ENCODE data around the gene DEFB126.
"Not testable (repeated sequence)": the region's sequence is repeated elsewhere in the genome, so short reads cannot be mapped to it uniquely, and the experiment has no call there.

The DEFB126 gene, protein sequence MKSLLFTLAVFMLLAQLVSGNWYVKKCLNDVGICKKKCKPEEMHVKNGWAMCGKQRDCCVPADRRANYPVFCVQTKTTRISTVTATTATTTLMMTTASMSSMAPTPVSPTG
- total RNA-seq: 0 reads per million in 2 experiments

DNA sequence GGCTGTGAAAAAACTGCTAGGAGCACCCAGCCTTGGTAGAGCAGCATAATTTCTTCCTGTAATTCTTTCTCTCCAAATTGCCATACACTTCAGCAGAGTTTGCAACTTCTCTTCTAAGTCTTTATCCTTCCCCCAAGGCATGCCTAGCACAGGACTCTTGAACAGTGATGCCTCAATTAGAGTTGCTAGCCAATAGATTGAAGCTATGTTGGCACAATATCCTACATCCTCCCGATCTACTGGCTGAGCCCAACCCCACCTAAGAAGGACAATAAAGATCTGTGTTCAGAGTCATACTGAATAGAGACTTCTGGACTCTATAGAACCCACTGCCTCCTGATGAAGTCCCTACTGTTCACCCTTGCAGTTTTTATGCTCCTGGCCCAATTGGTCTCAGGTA lies at the start of gene DEFB126:
TSS of gene DEFB126 (plus strand) at position 301 of the 400 bp plus-strand sequence. CDS start at position 340, 39 bp downstream.
- DNase-seq (ENCODE audit: low read depth): no peak

DNA sequence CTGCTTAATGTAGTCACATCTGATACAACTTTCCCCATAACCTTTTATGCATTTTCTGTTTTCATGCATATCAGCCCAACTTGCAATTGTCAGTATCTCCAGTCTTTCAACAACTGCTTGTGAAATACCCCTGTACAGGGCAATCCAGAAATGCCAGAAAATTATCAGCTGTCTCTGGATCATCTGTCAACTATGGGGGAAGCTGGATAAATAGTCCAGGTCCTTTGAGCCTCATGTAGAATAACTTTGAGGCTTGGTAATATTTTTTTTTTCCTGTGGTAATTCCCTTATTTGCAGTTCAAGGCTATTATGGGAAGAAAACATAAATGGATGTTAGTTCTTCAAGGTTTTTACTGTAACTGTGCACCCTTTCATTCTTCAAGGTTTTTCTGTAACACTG lies 48.7 kb upstream of the DEFB126 start:
- no peak for DNase-seq (ENCODE audit: low read depth)

DNA sequence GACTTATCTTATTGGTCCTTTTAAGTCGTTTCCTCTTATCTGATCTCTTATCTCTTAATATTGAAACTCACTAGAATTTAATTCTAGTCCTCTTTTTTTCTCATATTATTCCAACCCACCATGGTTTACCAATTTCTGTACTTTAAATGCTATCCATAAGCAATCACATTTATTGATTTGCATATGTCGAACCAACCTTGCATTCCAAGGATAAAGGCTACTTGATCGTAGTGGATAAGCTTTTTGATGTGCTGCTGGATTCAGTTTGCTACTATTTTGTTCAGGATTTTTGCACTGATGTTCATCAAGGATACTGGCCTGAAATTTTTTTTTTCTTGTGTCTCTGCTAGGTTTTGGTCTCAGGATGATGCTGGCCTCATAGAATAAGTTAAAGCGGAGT lies 47.2 kb upstream of the DEFB126 start:
- DNase-seq (ENCODE audit: low read depth): no peak

DNA sequence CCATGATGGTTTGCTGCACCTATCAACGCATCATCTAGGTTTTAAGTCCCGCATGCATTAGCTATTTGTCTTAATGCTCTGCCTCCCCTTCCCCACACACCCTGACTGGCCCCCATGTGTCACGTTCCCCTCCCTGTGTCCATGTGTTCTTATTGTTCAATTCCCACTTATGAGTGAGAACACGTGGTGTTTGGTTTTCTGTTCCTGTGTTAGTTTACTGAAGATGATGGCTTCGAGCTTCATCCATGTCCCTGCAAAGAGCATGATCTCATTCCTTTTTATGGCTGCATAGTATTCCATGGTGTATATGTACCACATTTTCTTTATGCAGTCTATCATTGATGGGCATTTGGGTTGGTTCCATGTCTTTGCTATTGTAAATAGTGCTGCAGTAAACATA lies 44.7 kb upstream of the DEFB126 start:
- DNase-seq (ENCODE audit: low read depth): not testable (repeated sequence)

DNA sequence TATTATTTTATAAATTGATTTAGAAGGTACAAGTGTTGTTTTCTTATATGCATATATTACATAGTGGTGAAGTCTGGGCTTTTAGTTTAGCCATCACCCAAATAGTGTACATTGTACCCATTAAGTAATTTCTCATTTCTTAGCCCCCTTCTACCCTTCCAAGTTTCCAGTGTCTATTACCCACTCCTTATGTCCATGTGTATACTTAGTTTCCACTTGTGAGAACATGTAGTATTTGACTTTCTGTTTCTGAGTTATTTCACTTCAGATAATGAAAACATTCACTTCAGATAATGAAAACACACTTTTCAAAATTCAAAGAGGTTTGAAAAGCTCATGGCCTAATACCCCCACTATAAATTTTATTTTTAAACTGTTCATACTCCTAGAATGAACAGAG lies 40.4 kb upstream of the DEFB126 start:
- DNase-seq (ENCODE audit: low read depth): no peak

DNA sequence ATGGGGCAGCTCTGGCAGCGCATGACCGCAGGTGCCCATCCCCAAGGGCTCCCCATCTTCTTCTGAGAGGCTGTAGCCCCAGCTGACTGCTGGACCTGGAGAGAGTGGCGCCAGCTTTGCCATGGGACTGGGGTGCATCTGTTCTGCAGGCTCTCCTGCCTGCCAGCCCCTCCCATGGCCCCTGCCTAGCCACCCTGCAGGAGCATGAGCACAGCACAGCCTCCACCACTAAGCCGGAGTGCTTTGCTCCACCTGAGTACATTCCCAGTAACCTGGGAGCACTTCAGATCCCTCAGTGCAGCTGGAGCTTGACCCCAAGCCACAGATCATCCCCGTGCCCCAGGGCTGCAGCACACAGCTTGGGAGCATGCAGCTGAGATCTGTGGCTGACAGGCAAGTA lies 38.9 kb upstream of the DEFB126 start:
- DNase-seq (ENCODE audit: low read depth): no peak

DNA sequence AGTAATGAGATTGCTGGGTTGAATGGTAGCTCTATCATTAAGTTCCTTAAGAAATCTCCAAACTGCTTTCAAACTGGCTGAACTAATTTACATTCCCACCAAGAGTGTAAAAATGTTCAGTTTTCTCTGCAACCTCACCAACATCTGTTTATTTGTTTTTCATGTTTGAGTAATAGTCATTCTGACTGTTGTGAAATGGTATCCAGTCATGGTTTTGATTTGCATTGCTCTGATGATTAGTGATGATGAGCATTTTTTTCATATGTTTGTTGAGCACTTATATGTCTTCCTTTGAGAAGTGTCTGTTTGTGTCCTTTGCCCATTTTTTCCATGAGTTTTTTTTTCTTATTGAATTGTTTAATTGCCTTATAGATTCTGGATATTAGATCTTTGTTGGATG lies 30.0 kb upstream of the DEFB126 start:
- no peak for DNase-seq (ENCODE audit: low read depth)

DNA sequence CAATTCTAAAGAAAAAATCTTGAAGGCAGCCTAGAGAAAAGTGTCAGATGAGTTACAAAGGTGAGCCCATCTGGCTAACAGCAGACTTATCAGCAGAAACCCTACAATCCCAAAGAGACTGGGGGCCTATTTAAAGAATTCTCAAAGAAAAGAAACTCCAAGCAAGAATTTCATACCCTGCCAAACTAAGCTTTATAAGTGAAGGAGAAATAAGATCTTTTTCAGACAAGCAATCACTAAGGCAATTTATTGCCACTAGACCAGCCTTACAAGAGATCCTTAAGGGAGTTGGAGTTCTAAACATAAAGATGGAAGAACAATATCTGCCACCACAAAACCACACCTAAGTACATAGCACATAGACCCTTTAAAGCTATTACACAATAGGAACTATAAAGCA lies 24.9 kb upstream of the DEFB126 start:
- DNase-seq (ENCODE audit: low read depth): no peak

DNA sequence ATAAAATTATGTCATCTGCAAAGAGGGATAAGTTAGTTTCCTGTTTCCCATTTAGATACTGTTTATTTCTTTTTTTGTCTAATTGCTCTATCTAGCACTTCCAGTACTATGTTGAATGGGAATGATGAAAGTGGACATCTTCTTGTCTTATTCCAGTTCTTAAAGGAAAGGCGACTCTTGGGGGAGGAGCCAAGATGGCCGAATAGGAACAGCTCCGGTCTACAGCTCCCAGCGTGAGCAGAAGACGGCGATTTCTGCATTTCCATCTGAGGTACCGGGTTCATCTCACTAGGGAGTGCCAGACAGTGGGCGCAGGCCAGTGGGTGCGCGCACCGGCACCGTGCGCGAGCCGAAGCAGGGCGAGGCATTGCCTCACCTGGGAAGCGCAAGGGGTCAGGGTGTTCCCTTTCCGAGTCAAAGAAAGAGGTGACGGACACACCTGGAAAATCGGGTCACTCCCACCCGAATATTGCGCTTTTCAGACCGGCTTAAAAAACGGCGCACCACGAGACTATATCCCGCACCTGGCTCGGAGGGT lies 12.5 kb upstream of the DEFB126 start:
- DNase-seq (ENCODE audit: low read depth): not testable (repeated sequence)

DNA sequence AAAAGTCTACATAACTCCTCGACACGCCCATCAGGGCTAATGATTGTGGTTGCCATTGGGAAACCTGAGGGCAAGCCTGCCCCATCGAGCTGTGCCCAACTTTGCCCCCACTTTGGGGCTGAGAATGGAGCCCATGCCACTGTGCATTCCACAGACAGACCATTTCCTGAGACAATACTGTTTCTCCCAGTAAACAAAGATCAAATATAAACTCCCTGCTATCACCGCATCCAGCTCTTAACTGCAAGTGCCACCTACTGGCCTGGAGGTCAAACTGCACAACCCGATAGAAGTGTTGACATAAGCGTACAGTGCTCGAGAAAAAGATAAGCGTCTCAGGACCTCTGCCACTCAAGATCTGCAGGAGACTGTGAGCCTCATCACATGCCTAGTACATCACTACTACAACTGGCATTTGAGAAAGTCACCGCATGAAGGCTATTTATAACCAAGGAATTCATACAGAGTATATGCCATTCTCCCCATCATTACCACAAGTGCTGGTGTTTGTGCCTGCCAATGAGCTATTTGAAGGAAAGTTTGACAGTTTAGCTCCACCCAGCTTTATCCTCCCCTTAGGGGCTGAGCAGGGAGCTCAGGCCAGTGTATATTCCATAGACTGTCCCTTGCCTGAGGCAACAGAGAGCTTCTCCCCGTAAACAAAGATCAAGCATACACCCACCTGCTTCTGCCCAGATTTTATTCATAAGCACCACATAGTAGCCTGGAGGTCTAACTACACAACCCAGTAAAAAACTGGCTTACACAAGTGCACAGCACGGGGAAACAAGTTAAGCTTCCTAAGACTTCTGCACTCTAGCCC lies 4.5 kb upstream of the DEFB126 start:
- DNase-seq (ENCODE audit: low read depth): no peak

DNA sequence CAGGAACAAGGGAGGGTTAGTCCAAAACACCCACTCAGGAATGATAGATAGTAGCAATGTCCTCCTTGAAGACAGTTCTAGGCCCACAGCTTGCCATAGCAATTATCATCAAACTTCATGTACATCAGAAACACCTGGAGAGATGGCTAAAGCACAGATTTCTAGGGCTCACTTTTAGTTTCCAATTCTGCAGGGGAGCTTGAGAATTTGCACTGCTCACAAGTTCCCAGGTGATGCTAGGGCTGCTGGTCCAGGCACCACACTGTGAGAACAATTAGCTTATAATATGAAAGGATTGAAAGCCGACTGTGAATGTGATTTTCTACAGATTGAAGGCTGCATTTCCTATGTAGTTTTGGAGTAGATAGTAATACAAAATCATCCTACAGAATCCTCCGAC lies 3.5 kb downstream of the DEFB126 start:
- DNase-seq (ENCODE audit: low read depth): no peak

DNA sequence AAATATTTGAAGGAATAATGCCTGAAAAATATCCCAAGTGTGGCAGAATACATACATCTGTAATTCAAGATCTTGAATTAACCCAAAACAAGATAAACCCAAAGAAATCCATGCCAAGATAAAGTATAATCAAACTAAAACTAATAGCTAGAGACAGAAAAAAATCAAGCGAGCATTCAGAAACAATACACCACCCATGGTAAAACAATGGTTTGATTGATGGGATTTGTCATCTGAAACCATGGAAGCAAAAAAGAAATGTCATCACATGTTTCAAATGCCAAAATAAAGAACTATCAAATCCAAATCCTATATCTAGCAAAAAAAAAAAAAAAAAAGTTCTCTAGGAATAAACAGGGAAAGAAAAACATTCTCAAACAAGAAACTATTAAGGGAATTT lies 9.7 kb downstream of the DEFB126 start:
- no peak for DNase-seq (ENCODE audit: low read depth)

DNA sequence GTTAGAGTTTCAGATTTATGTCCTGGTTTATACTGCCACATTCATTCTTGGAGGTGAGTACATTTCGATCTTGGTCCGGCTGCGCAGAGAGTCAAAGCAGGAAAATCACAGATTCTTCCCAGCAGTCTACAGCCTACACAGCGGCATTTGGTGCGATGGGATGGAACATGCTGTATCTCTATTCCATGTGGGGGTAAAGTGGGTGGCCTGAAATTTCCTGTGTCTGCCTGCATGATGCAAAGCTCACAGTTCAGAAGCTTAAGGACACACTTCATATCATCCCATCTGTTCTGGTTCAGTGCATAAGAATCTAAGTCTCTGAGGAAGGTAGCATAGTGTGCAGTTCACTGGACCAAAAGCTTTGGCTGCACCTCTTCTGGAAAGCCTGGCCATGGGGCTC lies 14.8 kb downstream of the DEFB126 start, which contains the start of gene DEFB127:
TSS of gene DEFB127 (plus strand) at position 301 of the 400 bp plus-strand sequence. CDS start at position 392, 91 bp downstream.
- no peak for DNase-seq (ENCODE audit: low read depth)

DNA sequence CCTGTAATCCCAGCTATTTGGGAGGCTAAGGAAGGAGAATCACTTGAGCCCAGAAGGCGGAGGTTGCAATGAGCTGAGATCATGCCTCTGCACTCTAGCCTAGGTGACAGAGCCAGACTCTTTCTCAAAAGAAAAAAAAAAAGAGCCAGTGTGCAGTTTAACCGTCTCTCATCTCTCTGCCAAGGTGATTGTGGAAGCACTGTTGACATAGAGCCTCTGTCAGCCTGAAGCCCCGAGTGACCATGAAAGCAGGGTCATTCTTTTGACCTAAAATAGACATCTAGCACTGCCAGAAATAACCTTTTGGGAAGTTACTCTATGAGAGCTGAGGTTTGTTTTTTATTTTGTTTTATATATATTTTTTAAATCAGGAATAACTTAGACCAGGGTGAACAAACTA lies 22.2 kb downstream of the DEFB126 start:
- no peak for DNase-seq (ENCODE audit: low read depth)

DNA sequence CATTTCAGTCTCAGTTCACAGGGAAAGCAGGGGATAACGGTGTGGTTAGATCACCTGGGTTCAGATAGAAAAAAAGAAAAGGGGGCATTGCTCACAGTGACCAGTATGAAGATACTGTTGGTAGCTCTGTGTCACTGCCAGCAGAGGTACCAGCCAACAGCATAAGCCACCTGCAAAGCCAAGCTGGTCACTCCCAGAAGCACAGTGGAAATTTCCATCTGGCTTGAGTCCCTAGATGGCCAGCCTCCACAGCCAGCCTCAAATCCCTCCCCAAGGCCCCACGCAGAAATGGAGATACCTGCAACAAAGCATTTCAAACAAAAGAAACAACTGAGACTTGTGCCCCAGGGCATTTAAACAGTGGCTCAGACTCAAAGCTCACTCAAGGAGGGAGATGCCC lies 26.5 kb downstream of the DEFB126 start:
- no peak for DNase-seq (ENCODE audit: low read depth)

DNA sequence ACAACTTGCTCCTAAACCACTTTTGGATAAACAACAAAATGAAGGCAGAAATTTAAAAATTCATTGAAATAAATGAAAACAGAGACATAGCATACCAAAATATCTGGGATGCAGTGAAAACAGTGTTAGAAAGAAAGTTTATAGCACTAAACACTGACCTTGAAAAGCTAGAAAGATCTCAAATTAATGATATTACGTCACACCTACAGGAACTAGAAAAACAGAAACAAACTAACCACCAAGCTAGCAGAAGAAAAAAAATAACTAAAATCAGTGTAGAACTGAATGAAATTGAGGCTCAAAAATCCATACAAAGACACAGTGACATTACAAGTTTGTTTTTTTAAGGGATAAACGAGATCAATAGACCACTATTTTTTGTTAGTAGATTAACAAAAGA lies 41.9 kb downstream of the DEFB126 start:
- no peak for DNase-seq (ENCODE audit: low read depth)

DNA sequence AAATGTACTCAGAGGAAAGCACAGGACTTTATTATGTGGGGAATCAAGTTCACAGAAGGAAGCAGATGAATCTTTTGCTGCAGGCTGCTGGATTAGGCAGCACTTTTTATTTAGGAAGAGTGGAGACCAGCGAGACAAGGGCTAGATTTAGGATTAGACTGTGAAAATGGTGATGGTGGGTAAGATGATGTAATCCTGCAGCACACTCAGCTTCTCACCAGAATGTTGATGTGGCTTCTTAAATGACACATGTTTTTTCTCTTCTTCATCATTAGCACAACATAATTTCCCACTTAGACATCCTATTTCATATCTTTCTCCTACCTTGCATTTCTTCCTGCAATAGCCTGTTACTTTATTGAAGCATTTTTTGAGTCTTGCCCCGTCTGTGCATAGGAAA lies 45.3 kb downstream of the DEFB126 start:
- no peak for DNase-seq (ENCODE audit: low read depth)

DNA sequence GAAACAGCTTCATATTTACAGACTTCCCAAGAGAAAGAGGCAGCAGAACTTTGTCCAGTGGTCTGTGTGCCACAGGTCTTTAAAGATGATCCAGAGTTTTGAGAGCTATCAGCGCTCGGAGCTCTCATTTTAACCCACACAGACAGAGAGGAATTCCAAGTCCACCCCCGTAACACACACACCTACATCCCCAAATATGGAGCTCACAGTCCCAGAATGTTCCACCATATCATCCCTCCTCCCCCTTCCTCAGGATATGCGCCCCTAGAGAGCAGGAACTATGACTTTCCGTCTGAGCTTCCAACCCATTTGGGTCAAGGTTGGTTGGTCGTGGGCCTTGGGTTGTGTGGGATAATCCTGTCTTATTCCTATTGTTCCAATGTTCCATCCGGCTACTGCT lies 47.2 kb downstream of the DEFB126 start, which contains the start of gene DEFB128:
TSS of gene DEFB128 (minus strand) at position 101 of the 400 bp plus-strand sequence. CDS start at position 13, 88 bp downstream.
- no peak for DNase-seq (ENCODE audit: low read depth)

All from T follicular helper cell (primary cell).